HG03571 (cell line): Measurements from ENCODE around the gene PROCA1.
"Not testable (repeated sequence)": the region's sequence is repeated elsewhere in the genome, so short reads cannot be mapped to it uniquely, and the experiment has no call there.

ENCODE experiments used
- ATAC-seq: cut with Tn5 transposase; IDR thresholded peaks from one replicate; pipeline ENCODE4 v1.9.1; 2021; ENCODE audit not compliant: unreplicated experiment

PROCA1 gene

DNA sequence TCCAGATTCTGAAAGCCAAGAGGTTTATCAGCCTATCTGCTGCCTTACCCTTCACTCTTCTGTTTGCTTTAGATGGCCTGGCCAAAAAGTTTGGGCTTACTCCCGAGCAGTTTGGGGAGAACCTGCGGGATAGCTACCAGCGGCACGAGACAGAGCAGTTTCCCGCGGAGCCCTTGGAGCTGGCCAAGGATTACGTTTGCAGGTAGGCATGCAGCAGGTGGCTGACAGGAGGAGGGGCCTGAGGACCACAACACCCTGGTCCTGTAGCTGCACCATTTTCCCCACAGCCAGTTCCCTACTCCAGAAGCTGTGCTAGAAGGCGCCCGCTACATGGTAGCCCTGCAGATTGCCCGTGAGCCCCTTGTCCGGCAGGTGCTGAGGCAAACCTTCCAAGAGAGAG lies 29.0 kb downstream of the PROCA1 start:
- ATAC-seq, result no peak

- no peak for ATAC-seq
Observed at GRCh38 chr17:28675980-28676379, 35.7 kb downstream of the PROCA1 start.

DNA sequence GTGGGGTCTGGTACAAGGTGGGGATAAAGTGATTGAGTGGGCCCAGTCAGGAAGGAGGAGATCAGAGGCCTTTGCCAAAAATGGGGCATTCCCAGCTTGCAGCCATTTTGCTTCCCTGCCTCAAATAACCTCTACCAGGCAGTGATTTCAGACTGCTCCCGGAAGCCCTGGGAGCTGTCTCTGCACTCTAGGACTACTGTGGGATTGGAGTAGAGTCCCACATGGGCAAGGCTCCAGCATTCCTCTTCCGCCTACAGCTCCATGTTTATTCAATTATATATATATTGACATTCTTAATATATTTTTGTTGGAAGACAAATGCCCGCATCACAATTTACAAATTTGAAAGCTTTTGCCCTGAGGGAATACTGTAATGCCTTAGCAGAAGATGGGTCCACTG lies 36.2 kb downstream of the PROCA1 start:
- no peak for ATAC-seq

GRCh38 chr17:28669918-28670317 lies 41.8 kb downstream of the PROCA1 start:
- ATAC-seq, result no peak

DNA sequence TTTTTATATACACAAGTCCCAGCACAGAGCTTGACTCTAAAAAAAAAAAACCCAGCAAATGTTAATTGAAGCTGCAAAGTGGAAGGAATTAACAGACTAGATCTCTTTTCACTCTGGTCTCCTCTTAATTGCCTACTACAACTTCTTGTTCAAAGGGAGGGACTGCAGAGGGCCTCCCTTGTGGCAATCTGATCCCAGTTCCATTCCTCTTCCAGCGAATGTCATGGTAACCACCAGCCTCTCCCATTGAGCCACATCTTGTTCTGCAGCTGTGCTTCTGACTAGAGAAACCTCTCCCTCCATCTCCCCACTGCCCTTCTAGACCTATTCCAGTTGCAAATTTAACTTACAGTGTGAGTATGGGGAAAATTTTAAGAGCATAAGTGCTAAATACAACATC lies 43.8 kb downstream of the PROCA1 start:
- no peak for ATAC-seq

DNA sequence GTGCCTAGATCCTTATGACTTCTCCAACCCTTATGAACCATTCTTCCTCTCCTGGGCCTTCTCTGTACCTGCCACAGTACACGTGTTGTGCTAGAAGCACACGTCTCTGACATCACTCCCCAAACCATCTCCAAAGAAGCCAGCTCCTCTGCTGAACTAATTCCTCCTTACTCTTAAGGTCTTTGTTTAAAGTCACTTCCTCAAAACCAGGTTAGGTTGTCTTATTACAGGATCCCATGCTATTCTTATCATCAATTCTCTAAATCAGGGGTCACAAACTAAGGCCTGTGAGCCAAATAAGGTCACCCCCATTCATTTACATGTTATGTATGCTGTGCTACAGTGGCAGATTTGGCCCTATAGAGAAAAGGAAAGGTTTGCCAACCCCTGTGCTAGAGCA lies 45.7 kb downstream of the PROCA1 start:
- ATAC-seq, result no peak

GRCh38 chr17:28663723-28664122 lies 48.0 kb downstream of the PROCA1 start:
- no peak for ATAC-seq

- no peak for ATAC-seq
Observed at GRCh38 chr17:28662527-28662829, 49.2 kb downstream of the PROCA1 start.

GRCh38 chr17:28661635-28662526 lies 49.8 kb downstream of the PROCA1 start, which contains the start of the genes SDF2 and SUPT6H:
Gene SDF2 (minus strand): TSS chr17:28661906. CDS start chr17:28661876, 30 bp downstream.
Gene SUPT6H (plus strand): TSS chr17:28662205. CDS start chr17:28673402, 11,197 bp downstream.
- peak; percentile 86 for ATAC-seq

- not testable (repeated sequence) for ATAC-seq
Observed at GRCh38 chr17:28659497-28659881, 52.2 kb downstream of the PROCA1 start.

DNA sequence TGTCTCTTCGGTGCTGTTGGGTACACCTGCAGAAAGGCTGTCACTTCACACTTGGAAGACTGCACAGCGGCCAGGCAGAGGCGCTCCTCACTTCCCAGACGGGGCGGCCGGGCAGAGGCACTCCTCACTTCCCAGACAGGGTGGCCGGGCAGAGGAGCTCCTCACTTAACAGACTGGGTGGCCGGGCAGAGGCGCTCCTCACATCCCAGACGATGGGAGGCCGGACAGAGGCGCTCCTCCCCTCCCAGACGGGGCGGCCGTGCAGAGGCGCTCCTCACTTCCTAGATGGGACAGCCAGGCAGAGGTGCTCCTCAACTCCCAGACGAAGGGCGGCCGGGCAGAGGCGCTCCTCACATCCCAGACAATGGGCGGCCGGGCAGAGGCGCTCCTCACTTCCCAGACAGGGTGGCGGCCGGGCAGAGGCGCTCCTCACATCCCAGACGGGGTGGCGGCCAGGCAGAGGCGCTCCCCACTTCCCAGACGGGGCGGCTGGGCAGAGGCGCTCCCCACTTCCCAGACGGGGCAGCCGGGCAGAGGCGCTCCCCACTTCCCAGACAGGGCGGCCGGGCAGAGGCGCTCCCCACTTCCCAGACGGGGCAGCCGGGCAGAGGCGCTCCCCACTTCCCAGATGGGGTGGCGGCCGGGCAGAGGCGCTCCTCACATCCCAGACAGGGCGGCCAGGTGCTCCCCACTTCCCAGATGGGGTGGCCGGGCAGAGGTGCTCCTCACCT lies 52.8 kb downstream of the PROCA1 start:
- ATAC-seq, result not testable (repeated sequence)

DNA sequence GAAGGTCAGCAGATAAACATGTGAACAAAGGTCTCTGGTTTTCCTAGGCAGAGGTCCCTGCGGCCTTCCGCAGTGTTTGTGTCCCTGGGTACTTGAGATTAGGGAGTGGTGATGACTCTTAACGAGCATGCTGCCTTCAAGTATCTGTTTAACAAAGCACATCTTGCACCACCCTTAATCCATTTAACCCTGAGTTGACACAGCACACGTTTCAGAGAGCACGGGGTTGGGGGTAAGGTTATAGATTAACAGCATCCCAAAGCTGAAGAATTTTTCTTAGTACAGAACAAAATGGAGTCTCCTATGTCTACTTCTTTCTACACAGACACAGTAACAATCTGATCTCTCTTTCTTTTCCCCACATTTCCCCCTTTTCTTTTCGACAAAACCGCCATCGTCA lies 53.3 kb downstream of the PROCA1 start:
- ATAC-seq, result not testable (repeated sequence)

DNA sequence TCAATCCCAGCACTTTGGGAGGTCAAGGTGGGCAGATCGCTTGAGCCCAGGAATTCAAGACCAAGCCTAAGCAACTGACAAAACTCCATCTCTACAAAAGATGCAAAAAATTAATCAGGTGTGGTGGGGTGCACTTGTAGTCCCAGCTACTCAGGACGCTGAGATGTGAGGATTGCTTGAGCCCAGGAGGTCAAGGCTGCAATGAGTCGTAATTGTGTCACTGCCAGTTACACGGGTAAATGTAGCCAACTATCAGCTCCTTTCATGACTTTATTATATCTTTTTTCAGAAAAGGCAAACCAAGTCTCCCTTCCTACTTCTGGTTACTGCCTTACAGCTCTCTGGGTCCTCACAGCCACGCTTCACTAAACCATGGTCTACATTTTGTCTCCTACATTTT lies 53.9 kb downstream of the PROCA1 start:
- ATAC-seq, result no peak

- ATAC-seq, result no peak
Observed at GRCh38 chr17:28655160-28655559, 56.5 kb downstream of the PROCA1 start.
